MM.1S (cell line): Measurements from ENCODE around the gene PCDH1.

Experiments used
- DNase-seq: peaks from one replicate; pipeline ENCODE4 v3.0.0-alpha.2; 2015
- H2AFZ ChIP-seq: fragments of 300-600 bp; sonication (generic); 2 replicates; pipeline ENCODE4 v1.6.0; 2016; ENCODE audit warnings: antibody characterized with exemption, low read length
- H3F3A ChIP-seq: fragments of 300-600 bp; sonication (generic); 2 replicates; pipeline ENCODE4 v1.6.1; 2016; ENCODE audit warnings: mild to moderate bottlenecking, antibody characterized with exemption, low read length, moderate library complexity, mixed read lengths; ENCODE audit not compliant: insufficient read depth
- H3K27ac ChIP-seq: fragments of 300-600 bp; sonication (generic); 2 replicates; pipeline ENCODE4 v1.5.1; 2016; ENCODE audit warnings: mild to moderate bottlenecking, low read length
- H3K27me3 ChIP-seq: fragments of 300-600 bp; sonication (generic); replicated peaks from 2 replicates; pipeline ENCODE4 v1.6.0; 2016; ENCODE audit warnings: low read length; ENCODE audit not compliant: insufficient read depth
- H3K36me3 ChIP-seq: fragments of 300-600 bp; sonication (generic); replicated peaks from 2 replicates; pipeline ENCODE4 v1.6.1; 2016; ENCODE audit warnings: mild to moderate bottlenecking, low read length, mixed read lengths; ENCODE audit not compliant: insufficient read depth
- H3K4me1 ChIP-seq: fragments of 300-600 bp; sonication (generic); 2 replicates; pipeline ENCODE4 v1.6.1; 2016; ENCODE audit warnings: low read length, mixed read lengths
- H3K4me2 ChIP-seq: fragments of 300-600 bp; sonication (generic); 2 replicates; pipeline ENCODE4 v1.6.0; 2016; ENCODE audit warnings: low read depth, low read length
- H3K4me3 ChIP-seq: fragments of 300-600 bp; sonication (generic); 2 replicates; pipeline ENCODE4 v1.5.1; 2016; ENCODE audit warnings: low read length, mixed read lengths
- H3K79me2 ChIP-seq: fragments of 300-600 bp; sonication (generic); 2 replicates; pipeline ENCODE4 v1.6.1; 2016; ENCODE audit warnings: mixed run types, low read length, mixed read lengths
- H3K9ac ChIP-seq: fragments of 300-600 bp; sonication (generic); 2 replicates; pipeline ENCODE4 v1.6.1; 2016; ENCODE audit warnings: low read length, mixed read lengths
- H3K9me2 ChIP-seq: fragments of 300-600 bp; sonication (generic); replicated peaks from 2 replicates; pipeline ENCODE4 v1.6.1; 2016; ENCODE audit warnings: mild to moderate bottlenecking, low read length, mixed read lengths; ENCODE audit not compliant: insufficient read depth
- H3K9me3 ChIP-seq: fragments of 300-600 bp; sonication (generic); replicated peaks from 2 replicates; pipeline ENCODE4 v1.6.1; 2016; ENCODE audit warnings: mild to moderate bottlenecking, low read length, mixed read lengths; ENCODE audit not compliant: insufficient read depth
- H4K20me1 ChIP-seq: fragments of 300-600 bp; sonication (generic); 2 replicates; pipeline ENCODE4 v1.6.1; 2016; ENCODE audit warnings: mild to moderate bottlenecking, low read length, moderate library complexity, mixed read lengths; ENCODE audit not compliant: insufficient read depth
- EZH2 ChIP-seq: fragments of 300-600 bp; sonication (generic); optimal IDR thresholded peaks from 2 replicates; pipeline ENCODE3; 2017; ENCODE audit warnings: low read depth, mild to moderate bottlenecking, antibody characterized with exemption, low read length, mixed read lengths
- EZH2phosphoT487 ChIP-seq: fragments of 300-600 bp; sonication (generic); IDR thresholded peaks from 2 replicates; pipeline ENCODE4 v1.6.1; 2018; ENCODE audit warnings: antibody characterized with exemption, low read length
- TF ChIP-seq, protein P1 (sequence below): fragments of 300-600 bp; sonication (generic); IDR thresholded peaks from 2 replicates; pipeline ENCODE4 v1.5.1; 2016; ENCODE audit warnings: antibody characterized with exemption, low read length, mixed read lengths

PCDH1 gene

DNA sequence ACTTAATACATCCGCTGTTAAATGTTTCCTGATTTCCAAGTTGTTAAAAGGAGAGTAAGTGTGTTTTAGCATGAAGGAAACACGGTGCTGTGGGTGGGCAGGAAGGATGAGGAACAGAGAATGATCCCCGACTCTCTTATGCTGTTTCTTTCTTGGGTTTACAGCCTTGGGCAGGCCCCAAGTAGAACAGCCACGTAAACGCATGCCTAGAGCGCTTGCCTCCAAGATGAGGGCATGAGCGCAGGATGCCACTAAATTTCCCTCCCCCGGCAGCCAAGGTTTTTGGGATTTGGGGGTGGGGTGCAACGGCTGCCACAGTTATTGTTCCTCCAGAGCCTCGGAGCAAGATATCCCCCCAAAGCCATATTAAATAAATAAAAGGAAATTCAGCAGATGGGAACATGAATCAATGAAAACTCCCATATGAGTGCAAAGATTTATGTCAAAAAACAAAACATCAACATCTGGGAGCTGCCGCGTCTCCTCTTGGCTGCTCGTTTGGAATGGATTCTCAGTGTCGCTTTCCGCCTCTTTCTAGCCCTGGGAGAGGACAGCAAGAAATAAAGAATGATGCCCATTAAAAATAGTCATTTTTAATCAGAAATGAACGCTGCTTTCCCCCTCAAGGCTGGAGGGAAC, 35.5 kb upstream of the PCDH1 start:
- TF ChIP-seq EZH2phosphoT487 (no peak), EZH2 (no peak)
- TF ChIP-seq, protein P1, sequence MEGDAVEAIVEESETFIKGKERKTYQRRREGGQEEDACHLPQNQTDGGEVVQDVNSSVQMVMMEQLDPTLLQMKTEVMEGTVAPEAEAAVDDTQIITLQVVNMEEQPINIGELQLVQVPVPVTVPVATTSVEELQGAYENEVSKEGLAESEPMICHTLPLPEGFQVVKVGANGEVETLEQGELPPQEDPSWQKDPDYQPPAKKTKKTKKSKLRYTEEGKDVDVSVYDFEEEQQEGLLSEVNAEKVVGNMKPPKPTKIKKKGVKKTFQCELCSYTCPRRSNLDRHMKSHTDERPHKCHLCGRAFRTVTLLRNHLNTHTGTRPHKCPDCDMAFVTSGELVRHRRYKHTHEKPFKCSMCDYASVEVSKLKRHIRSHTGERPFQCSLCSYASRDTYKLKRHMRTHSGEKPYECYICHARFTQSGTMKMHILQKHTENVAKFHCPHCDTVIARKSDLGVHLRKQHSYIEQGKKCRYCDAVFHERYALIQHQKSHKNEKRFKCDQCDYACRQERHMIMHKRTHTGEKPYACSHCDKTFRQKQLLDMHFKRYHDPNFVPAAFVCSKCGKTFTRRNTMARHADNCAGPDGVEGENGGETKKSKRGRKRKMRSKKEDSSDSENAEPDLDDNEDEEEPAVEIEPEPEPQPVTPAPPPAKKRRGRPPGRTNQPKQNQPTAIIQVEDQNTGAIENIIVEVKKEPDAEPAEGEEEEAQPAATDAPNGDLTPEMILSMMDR: no peak
- Histone ChIP-seq H3K9ac (peak overlapping the region; percentile 61; the same call in 1 of the 2 replicates), H3K4me3 (peak overlapping the region; percentile 39), H3K79me2 (no peaks in the 10 kb centered on the region), H3K4me1 (peaks cover 22% of the 10 kb centered on the region), H3K9me3 (no peaks in the 10 kb centered on the region), H3K4me2 (peak overlapping the region; percentile 70), H3K27me3 (no peaks in the 10 kb centered on the region), H3F3A (peaks cover 13% of the 10 kb centered on the region; the same call in 1 of the 2 replicates), H3K27ac (no peak overlapping the region; the same call in 1 of the 2 replicates), H3K36me3 (no peaks in the 10 kb centered on the region), H3K9me2 (no peaks in the 10 kb centered on the region), H4K20me1 (no peaks in the 10 kb centered on the region), H2AFZ (peak overlapping the region; percentile 45)
- no peak for DNase-seq

DNA sequence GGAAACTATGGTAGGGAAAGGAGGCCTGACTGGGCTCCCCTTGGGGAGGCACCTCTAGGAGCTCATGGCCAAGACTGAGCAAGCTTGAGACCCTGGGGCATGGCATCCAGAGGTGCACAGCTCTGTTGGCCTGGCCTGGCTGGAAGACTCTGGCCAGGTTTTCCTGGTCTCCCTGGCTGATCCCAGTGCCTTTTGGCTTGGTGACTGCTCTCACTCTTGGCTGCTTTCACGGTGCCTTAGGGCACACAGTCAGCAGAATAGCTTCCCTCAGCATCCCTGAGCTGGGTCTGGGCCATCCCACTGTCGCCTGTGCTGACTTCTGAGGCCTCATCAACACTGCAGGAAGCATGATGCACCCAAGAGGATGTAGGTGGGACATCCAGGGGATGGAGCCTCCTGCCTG, 32.1 kb upstream of the PCDH1 start:
- 0 out of 2 replicates have a peak, but pooled peaks cover 4% of the 10 kb centered on the region for H3F3A ChIP-seq
- H3K36me3 ChIP-seq: no peaks in the 10 kb centered on the region
- peaks cover 5% of the 10 kb centered on the region for H3K4me1 ChIP-seq
- DNase-seq: no peak
- H4K20me1 ChIP-seq: no peaks in the 10 kb centered on the region
- no peak overlapping the region for H2AFZ ChIP-seq
- H3K9me3 ChIP-seq: no peaks in the 10 kb centered on the region
- no peak overlapping the region for H3K4me2 ChIP-seq
- H3K9me2 ChIP-seq: no peaks in the 10 kb centered on the region
- no peaks in the 10 kb centered on the region for H3K79me2 ChIP-seq
- H3K27me3 ChIP-seq: no peaks in the 10 kb centered on the region
- TF ChIP-seq EZH2phosphoT487 (no peak), EZH2 (no peak)
- TF ChIP-seq, protein P1: no peak
- no peak overlapping the region for H3K27ac ChIP-seq
- H3K9ac ChIP-seq: no peak overlapping the region
- no peak overlapping the region for H3K4me3 ChIP-seq

GRCh38 chr5:141909212-141909611, 31.0 kb upstream of the PCDH1 start:
- no peak overlapping the region for H3K4me2 ChIP-seq
- H3K4me3 ChIP-seq: no peak overlapping the region
- no peaks in the 10 kb centered on the region for H4K20me1 ChIP-seq
- H3K9me3 ChIP-seq: no peaks in the 10 kb centered on the region
- no peaks in the 10 kb centered on the region for H3K79me2 ChIP-seq
- TF ChIP-seq EZH2 (no peak), EZH2phosphoT487 (no peak)
- TF ChIP-seq, protein P1: no peak
- H3K27me3 ChIP-seq: no peaks in the 10 kb centered on the region
- H3K36me3 ChIP-seq: no peaks in the 10 kb centered on the region
- no peaks in the 10 kb centered on the region for H3K9me2 ChIP-seq
- H3K9ac ChIP-seq: no peak overlapping the region
- H3K4me1 ChIP-seq: no peaks in the 10 kb centered on the region; the same call in 1 of the 2 replicates
- no peak overlapping the region for H2AFZ ChIP-seq
- H3F3A ChIP-seq: 0 out of 2 replicates have a peak, but pooled peaks cover 4% of the 10 kb centered on the region
- H3K27ac ChIP-seq: no peak overlapping the region
- DNase-seq: no peak
